ENCODE data around the gene DMRTC2.

GRCh38 chr19:41877916-41878905 lies 33.4 kb downstream of the DMRTC2 start:
- TF ChIP-seq CTCF (IDR thresholded peaks at IDR 0.05) (no peak), EZH2 (IDR thresholded peaks at IDR 0.05; ENCODE audit: borderline replicate concordance, insufficient read depth, low read depth, low read length, poor library complexity, severe bottlenecking) (no peak)
